Measurements from ENCODE around the gene ENDOU. TPM values are rescaled to one million over a fixed set of nuclear protein-coding genes. Genes with fewer than 3 reads are reported as not detected.
A peak's percentile ranks its signal among the peaks of the same experiment; 100 is the strongest.

Gene ENDOU
- total and polyA plus RNA-seq, 2 donors (not counting 3 experiments of a cell fraction or from before 2014, with no cell fraction given) = not detected

- no peaks in the 10 kb centered on the region for H3K9me3 ChIP-seq (replicated peaks; ENCODE audit: control insufficient read depth, insufficient read depth, low read length)
- intact Hi-C loops (cut with micrococcal nuclease) = loop anchor here (1.0 kb wide), 2 partner anchors 25 to 52 kb away; no protein-coding TSS in a partner anchor
These were observed 42.0 kb upstream of the ENDOU start for GRCh38 chr12:47767216-47767724.

More at GRCh38 chr12:47767216-47767724, 42.0 kb upstream of the ENDOU start:
- H3K79me2 ChIP-seq (ENCODE audit: control insufficient read depth, insufficient read depth, low read length) = no peaks in the 10 kb centered on the region
- ChIA-PET CTCF (interaction anchor here (0.7 to 10.1 kb wide), 27 partner anchors 11 to 390 kb away, joined by 3 to 385 read pairs (median 5); partner anchors contain the start of genes ASB8, ENDOU, RAPGEF3 and RPAP3), POLR2A (interaction anchor here (0.6 kb wide), 1 partner anchor 25 kb away, joined by 3 read pairs; no protein-coding TSS in a partner anchor)
- no peak overlapping the region for H3K4me2 ChIP-seq (ENCODE audit: insufficient read depth, low read length)
- no peak overlapping the region for H3K4me3 ChIP-seq (replicated peaks in 1 of 3; ENCODE audit: insufficient read depth in 1 of 3, low read depth in 1 of 3, low read length in 3 of 3)
- no peaks in the 10 kb centered on the region for H3K36me3 ChIP-seq (ENCODE audit: control insufficient read depth in 2 of 2, extremely low read depth in 1 of 2, insufficient read depth in 2 of 2, low read length in 2 of 2)
- no peak overlapping the region for H3K9ac ChIP-seq (replicated peaks; ENCODE audit: extremely low read depth, insufficient read depth, low read length)
- DNase-seq (ENCODE audit: low read depth, low spot score) (peak; percentile 66), FAIRE-seq (peak; percentile 75)
- BruUV-seq (replicated peaks) = no TSS peak
- no peak overlapping the region for H2AFZ ChIP-seq (ENCODE audit: low read depth, low read length)
- no peak overlapping the region for H3K27ac ChIP-seq (ENCODE audit: insufficient read depth, low read depth, low read length)
- no peaks in the 10 kb centered on the region for H3K9me1 ChIP-seq (replicated peaks; ENCODE audit: control insufficient read depth, extremely low read depth, insufficient read depth, low read length)
- no peak for TF ChIP-seq POLR2A (IDR thresholded peaks at IDR 0.05; ENCODE audit: low read depth, low read length)
- TF ChIP-seq, protein P1, sequence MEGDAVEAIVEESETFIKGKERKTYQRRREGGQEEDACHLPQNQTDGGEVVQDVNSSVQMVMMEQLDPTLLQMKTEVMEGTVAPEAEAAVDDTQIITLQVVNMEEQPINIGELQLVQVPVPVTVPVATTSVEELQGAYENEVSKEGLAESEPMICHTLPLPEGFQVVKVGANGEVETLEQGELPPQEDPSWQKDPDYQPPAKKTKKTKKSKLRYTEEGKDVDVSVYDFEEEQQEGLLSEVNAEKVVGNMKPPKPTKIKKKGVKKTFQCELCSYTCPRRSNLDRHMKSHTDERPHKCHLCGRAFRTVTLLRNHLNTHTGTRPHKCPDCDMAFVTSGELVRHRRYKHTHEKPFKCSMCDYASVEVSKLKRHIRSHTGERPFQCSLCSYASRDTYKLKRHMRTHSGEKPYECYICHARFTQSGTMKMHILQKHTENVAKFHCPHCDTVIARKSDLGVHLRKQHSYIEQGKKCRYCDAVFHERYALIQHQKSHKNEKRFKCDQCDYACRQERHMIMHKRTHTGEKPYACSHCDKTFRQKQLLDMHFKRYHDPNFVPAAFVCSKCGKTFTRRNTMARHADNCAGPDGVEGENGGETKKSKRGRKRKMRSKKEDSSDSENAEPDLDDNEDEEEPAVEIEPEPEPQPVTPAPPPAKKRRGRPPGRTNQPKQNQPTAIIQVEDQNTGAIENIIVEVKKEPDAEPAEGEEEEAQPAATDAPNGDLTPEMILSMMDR (IDR thresholded peaks at IDR 0.05; ENCODE audit: extremely low read depth in 1 of 2, insufficient read depth in 1 of 2, low read depth in 1 of 2, low read length in 2 of 2) = peak; percentile 64 to 66
- dilution Hi-C loops (cut with MboI; ENCODE audit: extremely low pct_ligation_motif_present, low sequenced_read_pairs) = no loop called here
- no peaks in the 10 kb centered on the region for H4K20me1 ChIP-seq (replicated peaks; ENCODE audit: control insufficient read depth, extremely low read depth, insufficient read depth, low read length)
- H3K4me1 ChIP-seq (ENCODE audit: control insufficient read depth, extremely low read depth, insufficient read depth, low read length) = peaks cover 6% of the 10 kb centered on the region
- no peaks in the 10 kb centered on the region for H3K27me3 ChIP-seq (ENCODE audit: control insufficient read depth in 2 of 2, insufficient read depth in 2 of 2, low read length in 2 of 2)

Data from endothelial cell of umbilical vein (primary cell).